Measurements from ENCODE around the gene CMC2. TPM values are rescaled to one million over a fixed set of nuclear protein-coding genes. Genes with fewer than 3 reads are reported as not detected.

CMC2 gene
- total and polyA plus RNA-seq, 9 of the 15 experiments (the other 6 are each of a cell fraction or from before 2014, with no cell fraction given) = 122 to 501 (median 172) TPM

DNA sequence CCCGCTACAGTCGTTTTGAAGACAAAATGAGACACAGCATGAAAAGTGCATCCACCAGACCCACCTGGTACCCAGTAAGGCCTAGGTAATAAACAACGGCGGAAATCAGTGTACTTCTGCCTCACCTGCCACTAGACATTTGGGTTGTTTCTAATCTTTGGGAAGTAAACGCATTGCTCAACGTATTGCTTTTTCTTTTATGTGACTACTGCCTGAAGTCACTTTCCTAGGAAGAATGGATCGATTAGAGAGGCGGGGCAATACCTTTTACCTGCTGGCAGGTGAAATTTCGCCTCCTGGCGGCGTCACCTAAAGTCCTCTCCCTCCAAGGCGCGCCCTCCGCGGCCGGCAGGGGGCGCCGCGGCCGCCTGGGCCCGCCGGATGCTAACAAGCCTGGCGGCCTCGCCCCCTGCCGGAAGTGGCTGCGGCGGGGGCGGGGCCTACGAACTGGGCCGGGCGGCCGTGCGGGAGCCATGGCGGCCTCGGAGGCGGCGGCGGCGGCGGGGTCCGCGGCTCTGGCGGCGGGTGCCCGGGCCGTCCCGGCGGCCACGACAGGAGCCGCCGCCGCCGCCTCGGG lies 28.8 kb upstream of the CMC2 start, which contains the start of gene ATMIN (continued):
- TF ChIP-seq, protein P1, sequence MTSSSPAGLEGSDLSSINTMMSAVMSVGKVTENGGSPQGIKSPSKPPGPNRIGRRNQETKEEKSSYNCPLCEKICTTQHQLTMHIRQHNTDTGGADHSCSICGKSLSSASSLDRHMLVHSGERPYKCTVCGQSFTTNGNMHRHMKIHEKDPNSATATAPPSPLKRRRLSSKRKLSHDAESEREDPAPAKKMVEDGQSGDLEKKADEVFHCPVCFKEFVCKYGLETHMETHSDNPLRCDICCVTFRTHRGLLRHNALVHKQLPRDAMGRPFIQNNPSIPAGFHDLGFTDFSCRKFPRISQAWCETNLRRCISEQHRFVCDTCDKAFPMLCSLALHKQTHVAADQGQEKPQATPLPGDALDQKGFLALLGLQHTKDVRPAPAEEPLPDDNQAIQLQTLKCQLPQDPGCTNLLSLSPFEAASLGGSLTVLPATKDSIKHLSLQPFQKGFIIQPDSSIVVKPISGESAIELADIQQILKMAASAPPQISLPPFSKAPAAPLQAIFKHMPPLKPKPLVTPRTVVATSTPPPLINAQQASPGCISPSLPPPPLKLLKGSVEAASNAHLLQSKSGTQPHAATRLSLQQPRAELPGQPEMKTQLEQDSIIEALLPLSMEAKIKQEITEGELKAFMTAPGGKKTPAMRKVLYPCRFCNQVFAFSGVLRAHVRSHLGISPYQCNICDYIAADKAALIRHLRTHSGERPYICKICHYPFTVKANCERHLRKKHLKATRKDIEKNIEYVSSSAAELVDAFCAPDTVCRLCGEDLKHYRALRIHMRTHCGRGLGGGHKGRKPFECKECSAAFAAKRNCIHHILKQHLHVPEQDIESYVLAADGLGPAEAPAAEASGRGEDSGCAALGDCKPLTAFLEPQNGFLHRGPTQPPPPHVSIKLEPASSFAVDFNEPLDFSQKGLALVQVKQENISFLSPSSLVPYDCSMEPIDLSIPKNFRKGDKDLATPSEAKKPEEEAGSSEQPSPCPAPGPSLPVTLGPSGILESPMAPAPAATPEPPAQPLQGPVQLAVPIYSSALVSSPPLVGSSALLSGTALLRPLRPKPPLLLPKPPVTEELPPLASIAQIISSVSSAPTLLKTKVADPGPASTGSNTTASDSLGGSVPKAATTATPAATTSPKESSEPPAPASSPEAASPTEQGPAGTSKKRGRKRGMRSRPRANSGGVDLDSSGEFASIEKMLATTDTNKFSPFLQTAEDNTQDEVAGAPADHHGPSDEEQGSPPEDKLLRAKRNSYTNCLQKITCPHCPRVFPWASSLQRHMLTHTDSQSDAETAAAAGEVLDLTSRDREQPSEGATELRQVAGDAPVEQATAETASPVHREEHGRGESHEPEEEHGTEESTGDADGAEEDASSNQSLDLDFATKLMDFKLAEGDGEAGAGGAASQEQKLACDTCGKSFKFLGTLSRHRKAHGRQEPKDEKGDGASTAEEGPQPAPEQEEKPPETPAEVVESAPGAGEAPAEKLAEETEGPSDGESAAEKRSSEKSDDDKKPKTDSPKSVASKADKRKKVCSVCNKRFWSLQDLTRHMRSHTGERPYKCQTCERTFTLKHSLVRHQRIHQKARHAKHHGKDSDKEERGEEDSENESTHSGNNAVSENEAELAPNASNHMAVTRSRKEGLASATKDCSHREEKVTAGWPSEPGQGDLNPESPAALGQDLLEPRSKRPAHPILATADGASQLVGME (CRISPR knock-in tag; IDR thresholded peaks at IDR 0.05) = no peak
- no peak for TF ChIP-seq SRSF3 (IDR thresholded peaks at IDR 0.05; ENCODE audit: insufficient read depth, low read length)
- peak in 1 of 2 experiments; percentile 58; a peak in 2 of 4 replicates for TF ChIP-seq TBL1XR1 (IDR thresholded peaks at IDR 0.05; ENCODE audit: low read length in 2 of 2)
- no peak for TF ChIP-seq WHSC1 (IDR thresholded peaks at IDR 0.05; ENCODE audit: low read length)
- no peak for TF ChIP-seq ID3 (CRISPR knock-in tag; IDR thresholded peaks at IDR 0.05)
- TF ChIP-seq ID3 (tag; IDR thresholded peaks at IDR 0.05) = 0 out of 2 replicates have a peak, but pooled peaks have one; percentile 25
- no peak for TF ChIP-seq IRF2 (CRISPR knock-in tag; IDR thresholded peaks at IDR 0.05)
- no peak for TF ChIP-seq BRCA1 (IDR thresholded peaks at IDR 0.05)
- no peak for TF ChIP-seq BRCA1 (CRISPR knock-in tag; IDR thresholded peaks at IDR 0.05)
- TF ChIP-seq BHLHE40 (IDR thresholded peaks at IDR 0.05; ENCODE audit: low read length) = peak; percentile 24; the same call in 1 of the 2 replicates
- TF ChIP-seq, protein P2, sequence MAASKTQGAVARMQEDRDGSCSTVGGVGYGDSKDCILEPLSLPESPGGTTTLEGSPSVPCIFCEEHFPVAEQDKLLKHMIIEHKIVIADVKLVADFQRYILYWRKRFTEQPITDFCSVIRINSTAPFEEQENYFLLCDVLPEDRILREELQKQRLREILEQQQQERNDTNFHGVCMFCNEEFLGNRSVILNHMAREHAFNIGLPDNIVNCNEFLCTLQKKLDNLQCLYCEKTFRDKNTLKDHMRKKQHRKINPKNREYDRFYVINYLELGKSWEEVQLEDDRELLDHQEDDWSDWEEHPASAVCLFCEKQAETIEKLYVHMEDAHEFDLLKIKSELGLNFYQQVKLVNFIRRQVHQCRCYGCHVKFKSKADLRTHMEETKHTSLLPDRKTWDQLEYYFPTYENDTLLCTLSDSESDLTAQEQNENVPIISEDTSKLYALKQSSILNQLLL (CRISPR knock-in tag; IDR thresholded peaks at IDR 0.05; ENCODE audit: borderline replicate concordance) = no peak
